ENCODE measurements around the gene UNC13A. TPM values are rescaled to one million over a fixed set of nuclear protein-coding genes. Genes with fewer than 3 reads are reported as not detected.

The UNC13A gene
- total RNA-seq, result under 1 TPM in 2 of 3 donors, not detected in 1; under 0.01 to 0.15 TPM

DNA sequence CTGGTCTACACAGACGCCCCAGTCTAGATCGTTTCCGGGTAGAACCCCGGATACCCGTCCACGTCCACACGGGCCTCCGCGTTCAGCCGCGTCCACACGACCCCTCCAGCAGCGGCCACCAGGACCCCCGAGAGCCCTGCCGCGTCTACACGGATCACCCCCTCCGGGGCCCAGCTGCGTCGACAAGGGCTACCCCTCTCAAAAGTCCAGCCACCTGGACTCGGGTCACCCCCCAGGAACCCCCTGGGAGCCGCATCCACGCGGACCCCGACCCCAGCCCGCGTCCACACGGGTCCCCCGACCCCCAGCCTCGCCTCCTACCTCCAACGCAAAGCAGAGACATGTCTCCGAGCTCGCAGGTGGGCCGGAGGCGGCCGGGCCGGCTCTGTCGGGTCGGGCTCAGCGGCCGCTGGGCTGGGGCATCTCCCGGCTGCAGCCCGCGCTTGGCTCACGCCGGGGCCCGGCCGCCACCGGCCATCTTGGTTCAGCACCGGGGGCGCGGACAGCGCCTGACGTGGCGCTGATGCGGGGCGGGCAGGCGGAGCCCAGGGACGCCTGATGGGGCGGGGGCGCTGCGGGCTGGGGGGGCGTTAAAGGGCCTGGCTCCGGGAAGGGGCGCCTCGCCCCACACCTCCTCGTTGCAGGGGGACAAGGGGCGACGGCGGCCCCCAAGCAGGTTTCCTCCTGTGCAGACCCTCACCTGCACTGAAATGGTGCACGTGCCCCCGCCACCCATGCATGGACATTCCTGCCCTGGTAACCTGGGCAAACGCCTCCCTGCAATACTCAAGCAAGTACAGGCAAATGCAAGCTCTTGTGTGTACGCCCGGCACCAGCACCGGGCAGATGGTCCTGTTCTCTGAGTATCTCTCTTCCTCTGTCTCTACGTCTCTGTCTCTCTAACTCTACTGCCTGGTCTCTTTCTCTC lies at the start of gene UNC13A:
TSS of gene UNC13A (minus strand) at position 498 of the 928 bp plus-strand sequence. CDS start at position 343, 155 bp downstream.
- H3K4me3 ChIP-seq, result peak within 1 kb of the TSS in 1 of 3 donors; percentile 39
- no peak within 1 kb of the TSS for H3K27ac ChIP-seq
- H3K9me3 ChIP-seq, result no peaks in the 10 kb centered on the region
- peaks cover 9 to 78% of the 10 kb centered on the region in 2 donors for H3K27me3 ChIP-seq
- no peak for DNase-seq (ENCODE audit: low spot score in 2 of 2)
- H3K4me1 ChIP-seq, result no peaks in the 10 kb centered on the region
- intact Hi-C loops (cut with DNase I; ENCODE audit: low total_unique reads), result no loop called here
- TF ChIP-seq CTCF (IDR thresholded peaks at IDR 0.05) (no peak), POLR2AphosphoS5 (IDR thresholded peaks at IDR 0.05) (no peak), POLR2A (IDR thresholded peaks at IDR 0.05) (no peak)
- H3K36me3 ChIP-seq, result no peaks in the 10 kb centered on the region

- no peak for DNase-seq (ENCODE audit: low spot score in 2 of 2)
- Histone ChIP-seq H3K4me1 (no peaks in the 10 kb centered on the region), H3K9me3 (no peaks in the 10 kb centered on the region), H3K27me3 (no peaks in the 10 kb centered on the region), H3K27ac (no peak overlapping the region), H3K4me3 (no peak overlapping the region), H3K36me3 (peaks cover 8% of the 10 kb centered on the region)
- TF ChIP-seq CTCF (IDR thresholded peaks at IDR 0.05) (no peak), POLR2A (IDR thresholded peaks at IDR 0.05) (no peak), POLR2AphosphoS5 (IDR thresholded peaks at IDR 0.05) (no peak)
- intact Hi-C loops (cut with DNase I; ENCODE audit: low total_unique reads), result no loop called here
These were observed 49.6 kb upstream of the UNC13A start for GRCh38 chr19:17737690-17738153.

DNA sequence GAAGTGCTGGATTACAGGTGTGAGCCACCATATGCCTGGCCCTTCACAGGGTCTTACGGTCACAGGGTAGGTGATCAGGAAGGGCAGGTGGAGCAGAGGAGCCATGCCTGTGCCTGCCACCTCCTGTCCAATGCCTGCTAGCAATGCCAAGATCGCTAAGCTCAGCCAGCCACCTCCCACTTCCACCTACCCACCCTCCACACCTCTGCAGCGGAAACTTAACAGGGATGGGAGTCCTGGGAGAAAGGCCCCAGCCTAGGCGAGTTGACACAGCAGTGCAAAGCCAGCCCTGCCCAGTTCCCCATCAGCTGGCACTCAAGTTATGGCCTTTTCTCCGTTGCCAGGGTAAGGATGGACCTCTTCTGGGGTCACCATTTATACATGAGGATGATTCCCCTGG lies 47.3 kb upstream of the UNC13A start:
- Histone ChIP-seq H3K36me3 (peaks cover 8% of the 10 kb centered on the region), H3K27ac (no peak overlapping the region), H3K4me1 (no peaks in the 10 kb centered on the region), H3K27me3 (no peaks in the 10 kb centered on the region), H3K4me3 (no peak overlapping the region), H3K9me3 (no peaks in the 10 kb centered on the region)
- intact Hi-C loops (cut with DNase I; ENCODE audit: low total_unique reads), result no loop called here
- no peak for DNase-seq (ENCODE audit: low spot score in 2 of 2)
- TF ChIP-seq POLR2A (IDR thresholded peaks at IDR 0.05), result no peak
- TF ChIP-seq POLR2AphosphoS5 (IDR thresholded peaks at IDR 0.05), result no peak
- no peak for TF ChIP-seq CTCF (IDR thresholded peaks at IDR 0.05)

DNA sequence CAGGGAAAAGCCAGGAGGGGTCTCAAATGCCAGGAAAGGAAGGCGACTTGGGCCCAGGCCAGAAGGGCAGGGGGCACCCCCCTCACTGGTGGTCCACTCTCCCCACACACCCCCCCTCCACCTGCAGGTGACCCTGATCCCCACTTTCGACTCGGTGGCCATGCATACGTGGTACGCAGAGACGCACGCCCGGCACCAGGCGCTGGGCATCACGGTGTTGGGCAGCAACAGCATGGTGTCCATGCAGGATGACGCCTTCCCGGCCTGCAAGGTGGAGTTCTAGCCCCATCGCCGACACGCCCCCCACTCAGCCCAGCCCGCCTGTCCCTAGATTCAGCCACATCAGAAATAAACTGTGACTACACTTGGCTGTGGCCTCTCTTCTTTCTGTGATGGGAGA lies 46.0 kb upstream of the UNC13A start:
- no peaks in the 10 kb centered on the region for H3K9me3 ChIP-seq
- intact Hi-C loops (cut with DNase I; ENCODE audit: low total_unique reads), result no loop called here
- peaks cover 8% of the 10 kb centered on the region for H3K36me3 ChIP-seq
- H3K27ac ChIP-seq, result no peak overlapping the region
- no peak overlapping the region for H3K4me3 ChIP-seq
- DNase-seq (ENCODE audit: low spot score in 2 of 2), result no peak
- H3K4me1 ChIP-seq, result no peaks in the 10 kb centered on the region
- no peaks in the 10 kb centered on the region for H3K27me3 ChIP-seq
- TF ChIP-seq CTCF (IDR thresholded peaks at IDR 0.05), result no peak
- TF ChIP-seq POLR2A (IDR thresholded peaks at IDR 0.05), result no peak
- no peak for TF ChIP-seq POLR2AphosphoS5 (IDR thresholded peaks at IDR 0.05)

DNA sequence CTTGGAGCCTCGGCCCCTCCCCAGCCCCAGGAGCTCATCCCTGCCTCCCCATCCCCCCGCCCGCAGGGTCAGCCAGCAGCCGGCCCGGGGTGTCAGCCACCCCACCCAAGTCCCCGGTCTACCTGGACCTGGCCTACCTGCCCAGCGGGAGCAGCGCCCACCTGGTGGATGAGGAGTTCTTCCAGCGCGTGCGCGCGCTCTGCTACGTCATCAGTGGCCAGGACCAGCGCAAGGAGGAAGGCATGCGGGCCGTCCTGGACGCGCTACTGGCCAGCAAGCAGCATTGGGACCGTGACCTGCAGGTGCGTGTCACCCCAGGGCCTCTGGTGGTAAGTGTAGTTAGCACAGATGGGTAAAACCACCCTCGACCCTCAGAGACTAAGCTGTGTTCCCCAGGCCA lies 45.0 kb upstream of the UNC13A start:
- intact Hi-C loops (cut with DNase I; ENCODE audit: low total_unique reads), result no loop called here
- peaks cover 8% of the 10 kb centered on the region for H3K36me3 ChIP-seq
- TF ChIP-seq CTCF (IDR thresholded peaks at IDR 0.05) (no peak), POLR2AphosphoS5 (IDR thresholded peaks at IDR 0.05) (no peak), POLR2A (IDR thresholded peaks at IDR 0.05) (no peak)

More for the DNA sequence above, 45.0 kb upstream of the UNC13A start:
- Histone ChIP-seq H3K27ac (no peak overlapping the region), H3K27me3 (no peaks in the 10 kb centered on the region), H3K4me3 (no peak overlapping the region), H3K4me1 (no peaks in the 10 kb centered on the region), H3K9me3 (no peaks in the 10 kb centered on the region)
- no peak for DNase-seq (ENCODE audit: low spot score in 2 of 2)
